Testis (tissue), 3 donors: Measurements from ENCODE around the gene FSTL4. TPM values are rescaled to one million over a fixed set of nuclear protein-coding genes. Genes with fewer than 3 reads are reported as not detected.

Source experiments
- DNase-seq: peaks from one replicate; pipeline ENCODE4 v3.0.0-alpha.2; 2019
- H3K27ac ChIP-seq, 2 donors: fragments of 200-600 bp; sonication (generic); one replicate each; pipeline ENCODE4 v1.5.1; 2019
- H3K27me3 ChIP-seq: fragments of 200-600 bp; sonication (generic); one replicate; pipeline ENCODE4 v1.5.1; 2019
- H3K36me3 ChIP-seq: fragments of 200-600 bp; sonication (generic); one replicate; pipeline ENCODE4 v1.5.1; 2017; ENCODE audit warnings: low read depth; ENCODE audit errors: missing control alignments
- H3K4me1 ChIP-seq: fragments of 200-600 bp; sonication (generic); one replicate; pipeline ENCODE4 v1.5.1; 2019
- H3K4me3 ChIP-seq, 2 donors: fragments of 200-600 bp; sonication (generic); one replicate each; pipeline ENCODE4 v1.5.1; 2017 to 2019
- H3K9me3 ChIP-seq: fragments of 200-600 bp; sonication (generic); one replicate; pipeline ENCODE4 v1.5.1; 2017
- POLR2A ChIP-seq: fragments of 450-650 bp; IDR thresholded peaks from one replicate; pipeline ENCODE4 v1.6.1; 2017; ENCODE audit warnings: antibody characterized with exemption, mild to moderate bottlenecking, moderate library complexity
- WGBS, 2 donors: methylation state at CpG; one replicate each; pipeline ENCODE4 v1.1.5; 2018; 5-methylcytosine and 5-hydroxymethylcytosine counted together
- intact Hi-C: fragments of 100-400 bp; cut with DNase I; formaldehyde crosslinking; loops from one replicate; pipeline ENCODE4 v1.15.1; 2023; ENCODE audit warnings: low total_unique reads
- polyA plus RNA-seq: library from polyadenylated mRNA; stranded (reverse); fragments of 350-450 nt; fragmentation: Illumina TruSeq; extraction: RNeasy Lipid Tissue Mini Kit (QIAGEN cat#74804); gene quantifications from one replicate; pipeline ENCODE4 v1.2.3, GENCODE V29; 2014; ENCODE audit warnings: low read depth, low replicate concordance; ENCODE audit not compliant: insufficient read depth
- total RNA-seq, 2 donors: library from RNA; depleted of rRNA; stranded (reverse); fragments of >200 nt; gene quantifications; one replicate each; pipeline ENCODE4 v1.2.3, GENCODE V29; 2016
- TF ChIP-seq, protein P1 (sequence below), 3 experiments: fragments of 450-650 bp in 2 of 3; fragments of 200-600 bp in 1 of 3; sonication (generic) in 1 of 3; IDR thresholded peaks; one replicate each; pipeline ENCODE4 v1.5.1; 2016 to 2019; ENCODE audit warnings: antibody characterized with exemption in 3 of 3, mild to moderate bottlenecking in 2 of 3, moderate library complexity in 1 of 3

Gene FSTL4
- total and polyA plus RNA-seq, 3 donors from 2014 or later = 7.1 to 8.6 (median 7.4) TPM

DNA sequence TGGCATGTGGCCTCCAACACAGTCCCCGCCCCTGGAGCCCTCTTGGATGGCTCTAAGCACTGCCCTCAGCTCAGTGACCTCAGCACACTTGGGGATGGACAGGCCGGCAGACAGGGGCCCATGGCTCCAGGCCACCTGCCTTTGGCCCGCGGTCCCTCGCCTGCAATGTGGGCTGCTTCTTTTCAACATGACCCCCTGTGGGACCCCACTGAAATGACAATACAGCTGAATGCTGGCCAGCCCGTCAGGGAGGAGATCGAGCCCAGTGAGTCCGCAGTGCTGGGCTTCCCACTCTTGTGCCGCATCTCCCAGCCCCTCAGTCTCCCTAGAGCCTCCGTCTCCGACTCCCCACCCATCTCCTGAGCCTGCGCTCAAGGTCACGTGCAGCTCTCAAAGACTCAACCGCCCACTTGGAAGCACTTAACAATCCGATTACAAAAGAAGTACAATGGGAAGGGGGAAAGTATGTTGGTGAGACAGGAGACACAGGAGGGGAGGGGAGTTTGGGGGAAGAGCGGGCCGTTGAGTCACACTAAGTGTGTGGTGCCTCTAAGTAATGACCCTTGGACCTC, 321.6 kb downstream of the FSTL4 start:
- H3K27ac ChIP-seq = no peak overlapping the region
- intact Hi-C loops = no loop called here
- no peak for TF ChIP-seq POLR2A
- TF ChIP-seq, protein P1, sequence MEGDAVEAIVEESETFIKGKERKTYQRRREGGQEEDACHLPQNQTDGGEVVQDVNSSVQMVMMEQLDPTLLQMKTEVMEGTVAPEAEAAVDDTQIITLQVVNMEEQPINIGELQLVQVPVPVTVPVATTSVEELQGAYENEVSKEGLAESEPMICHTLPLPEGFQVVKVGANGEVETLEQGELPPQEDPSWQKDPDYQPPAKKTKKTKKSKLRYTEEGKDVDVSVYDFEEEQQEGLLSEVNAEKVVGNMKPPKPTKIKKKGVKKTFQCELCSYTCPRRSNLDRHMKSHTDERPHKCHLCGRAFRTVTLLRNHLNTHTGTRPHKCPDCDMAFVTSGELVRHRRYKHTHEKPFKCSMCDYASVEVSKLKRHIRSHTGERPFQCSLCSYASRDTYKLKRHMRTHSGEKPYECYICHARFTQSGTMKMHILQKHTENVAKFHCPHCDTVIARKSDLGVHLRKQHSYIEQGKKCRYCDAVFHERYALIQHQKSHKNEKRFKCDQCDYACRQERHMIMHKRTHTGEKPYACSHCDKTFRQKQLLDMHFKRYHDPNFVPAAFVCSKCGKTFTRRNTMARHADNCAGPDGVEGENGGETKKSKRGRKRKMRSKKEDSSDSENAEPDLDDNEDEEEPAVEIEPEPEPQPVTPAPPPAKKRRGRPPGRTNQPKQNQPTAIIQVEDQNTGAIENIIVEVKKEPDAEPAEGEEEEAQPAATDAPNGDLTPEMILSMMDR (IDR thresholded peaks at IDR 0.05) = no peak
- H3K4me3 ChIP-seq = no peak overlapping the region
- H3K27me3 ChIP-seq = no peaks in the 10 kb centered on the region
- 80 to 87% methylated on average over 13 to 17 of the region's 17 CpGs for WGBS, 2 donors
- H3K9me3 ChIP-seq = no peaks in the 10 kb centered on the region
- H3K36me3 ChIP-seq = no peaks in the 10 kb centered on the region
- no peak for DNase-seq
- peaks cover under 1% of the 10 kb centered on the region for H3K4me1 ChIP-seq

DNA sequence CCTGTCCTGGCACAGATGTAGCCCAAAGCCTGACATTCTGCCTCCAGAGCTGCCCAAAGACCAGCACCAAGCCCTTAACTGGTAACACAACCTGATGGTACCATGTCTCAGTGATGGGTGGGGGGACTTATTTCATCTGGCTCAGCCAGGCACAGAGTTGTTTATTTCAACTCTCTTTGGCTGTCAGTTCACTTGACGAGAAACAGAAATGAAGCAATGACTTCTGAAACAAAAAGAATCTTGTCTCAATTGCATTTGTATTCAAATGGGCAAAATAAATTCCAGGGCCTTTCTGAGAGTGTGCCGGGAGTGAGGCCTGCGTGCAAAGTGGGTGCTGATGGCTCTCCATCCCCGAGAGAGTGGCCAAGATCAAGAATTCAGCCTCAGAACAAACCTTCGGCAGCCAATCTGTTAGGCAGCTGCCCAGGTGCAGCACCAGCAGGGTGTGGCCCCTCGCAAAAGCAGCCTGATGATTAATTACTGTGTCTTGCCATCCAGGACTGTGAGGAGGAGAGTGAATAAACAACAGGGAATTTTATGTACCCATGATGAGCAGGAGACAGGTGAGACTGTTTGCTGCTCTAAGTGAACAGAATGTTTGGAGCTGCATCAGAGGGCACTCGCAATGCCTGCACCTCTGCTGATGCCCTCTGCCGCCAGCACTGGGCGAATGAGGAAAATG, 322.5 kb downstream of the FSTL4 start:
- H3K4me1 ChIP-seq = peaks cover 7% of the 10 kb centered on the region
- no peaks in the 10 kb centered on the region for H3K36me3 ChIP-seq
- no peak overlapping the region for H3K4me3 ChIP-seq
- H3K27ac ChIP-seq = no peak overlapping the region
- TF ChIP-seq, protein P1 (IDR thresholded peaks at IDR 0.05) = no peak
- DNase-seq = no peak
- intact Hi-C loops = no loop called here
- no peaks in the 10 kb centered on the region for H3K9me3 ChIP-seq
- WGBS, 2 donors = 86% methylated on average over 9 of the region's 9 CpGs
- no peaks in the 10 kb centered on the region for H3K27me3 ChIP-seq

DNA sequence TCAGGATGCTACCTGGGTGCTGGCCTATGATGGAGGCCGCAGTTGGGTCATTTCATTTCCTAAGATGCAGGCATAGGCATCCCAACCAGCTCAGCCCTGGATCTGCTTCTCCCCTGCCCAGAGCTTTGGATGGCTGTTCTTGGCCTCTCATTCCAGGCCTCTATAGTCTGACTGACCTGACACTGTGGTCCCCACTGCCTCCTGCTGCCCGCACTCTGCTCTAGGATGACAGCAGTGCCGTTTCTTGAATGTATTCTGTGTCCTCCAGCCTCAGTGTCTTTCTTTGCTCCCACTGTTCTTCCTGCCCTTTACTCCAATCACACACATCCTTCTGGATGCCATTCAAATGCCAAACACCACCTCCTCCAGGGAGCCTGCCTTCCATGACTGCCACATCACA, 324.8 kb downstream of the FSTL4 start:
- TF ChIP-seq, protein P1 (IDR thresholded peaks at IDR 0.05) = peak in 1 of 3 experiments; percentile 17
- no peak for TF ChIP-seq POLR2A
- DNase-seq = peak; percentile 48
- H3K4me1 ChIP-seq = peaks cover 7% of the 10 kb centered on the region
- H3K4me3 ChIP-seq = no peak overlapping the region
- H3K27me3 ChIP-seq = no peaks in the 10 kb centered on the region
- no peaks in the 10 kb centered on the region for H3K36me3 ChIP-seq
- intact Hi-C loops = no loop called here
- no peak overlapping the region for H3K27ac ChIP-seq
- WGBS, 2 donors = 82 to 85% methylated on average over 3 of the region's 3 CpGs
- no peaks in the 10 kb centered on the region for H3K9me3 ChIP-seq

DNA sequence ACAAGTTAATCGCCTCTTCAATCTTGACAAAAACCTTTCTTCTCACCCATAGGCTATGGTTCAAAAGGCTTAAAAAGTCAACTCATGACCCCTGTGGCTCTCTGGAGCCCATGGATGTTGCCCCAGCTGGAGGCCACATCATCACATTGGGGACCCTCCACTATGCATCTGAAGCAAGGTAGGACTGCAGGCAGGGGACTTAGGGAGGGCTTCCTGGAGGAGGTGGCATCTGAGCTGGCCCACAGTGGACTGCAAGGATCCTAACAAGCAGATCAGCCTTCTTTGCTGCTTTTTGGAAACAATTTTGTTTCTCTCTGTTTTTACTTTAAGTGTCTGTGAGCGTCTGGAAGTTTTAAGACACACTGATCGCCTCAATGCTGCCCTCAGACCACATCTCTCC, 325.9 kb downstream of the FSTL4 start:
- no peak for TF ChIP-seq POLR2A
- TF ChIP-seq, protein P1 (IDR thresholded peaks at IDR 0.05) = no peak
- Histone ChIP-seq H3K27me3 (no peaks in the 10 kb centered on the region), H3K4me3 (no peak overlapping the region), H3K4me1 (peaks cover 7% of the 10 kb centered on the region), H3K36me3 (no peaks in the 10 kb centered on the region), H3K9me3 (no peaks in the 10 kb centered on the region), H3K27ac (no peak overlapping the region)
- DNase-seq = no peak
- WGBS, 2 donors = 92 to 93% methylated on average over 3 of the region's 3 CpGs
- intact Hi-C loops = no loop called here

DNA sequence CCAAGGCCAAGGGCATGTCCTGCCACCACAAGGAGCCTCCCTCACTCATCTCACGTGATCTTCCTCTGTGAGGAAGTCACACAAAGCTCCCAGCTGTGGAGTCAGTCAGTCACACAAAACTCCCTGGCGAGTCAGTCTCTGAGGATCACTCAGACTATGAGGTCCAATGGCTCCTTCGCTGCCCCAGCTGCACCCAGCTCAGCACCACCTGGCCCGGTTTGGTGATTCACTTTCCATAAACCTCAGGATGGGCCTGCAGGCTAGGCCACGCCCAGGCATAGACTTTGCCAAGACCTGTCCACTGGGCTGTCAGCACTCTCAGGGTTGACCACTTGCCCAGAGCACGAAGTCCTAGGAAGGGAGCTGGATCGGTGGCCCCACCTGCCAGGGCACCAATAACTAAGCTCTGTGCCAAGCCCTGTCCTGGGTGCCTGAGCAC, 326.7 kb downstream of the FSTL4 start:
- TF ChIP-seq, protein P1 (IDR thresholded peaks at IDR 0.05) = no peak
- TF ChIP-seq POLR2A = no peak
- 68 to 75% methylated on average over 6 to 7 of the region's 7 CpGs for WGBS, 2 donors
- Histone ChIP-seq H3K27me3 (no peaks in the 10 kb centered on the region), H3K36me3 (no peaks in the 10 kb centered on the region), H3K27ac (no peak overlapping the region), H3K4me1 (peaks cover 7% of the 10 kb centered on the region), H3K9me3 (no peaks in the 10 kb centered on the region), H3K4me3 (no peak overlapping the region)
- peak; percentile 47 for DNase-seq
- intact Hi-C loops = no loop called here
